Fibroblast of lung (primary cell): ENCODE measurements around the gene ST6GALNAC3. TPM values are rescaled to one million over a fixed set of nuclear protein-coding genes. Genes with fewer than 3 reads are reported as not detected.

Source experiments
- DNase-seq, 2 donors: peaks; one replicate each; pipeline versions ENCODE4 v3.0.0 to v3.0.0-alpha.2; 2010; ENCODE audit warnings: low read depth in 2 of 2
- H2AFZ ChIP-seq: 2 replicates; pipeline ENCODE4 v1.5.1; 2012; ENCODE audit warnings: low read length, control low read depth, inconsistent platforms
- H3K27ac ChIP-seq: 2 replicates; pipeline ENCODE4 v1.5.1; 2011; ENCODE audit warnings: low read length, control low read depth; ENCODE audit not compliant: insufficient read depth
- H3K27me3 ChIP-seq: 2 replicates; pipeline ENCODE4 v1.5.1; 2011; ENCODE audit warnings: mild to moderate bottlenecking, low read length; ENCODE audit not compliant: control insufficient read depth, insufficient read depth
- H3K36me3 ChIP-seq: 2 replicates; pipeline ENCODE4 v1.5.1; 2011; ENCODE audit warnings: low read length; ENCODE audit not compliant: control insufficient read depth, insufficient read depth
- H3K4me1 ChIP-seq: 2 replicates; pipeline ENCODE4 v1.5.1; 2011; ENCODE audit warnings: low read length; ENCODE audit not compliant: control insufficient read depth, insufficient read depth; ENCODE audit errors: extremely low read depth
- H3K4me2 ChIP-seq: 2 replicates; pipeline ENCODE4 v1.5.1; 2011; ENCODE audit warnings: low read length, control low read depth; ENCODE audit not compliant: insufficient read depth; ENCODE audit errors: extremely low read depth
- H3K4me3 ChIP-seq, 4 experiments: fragments of 200-600 bp in 1 of 4; sonication (generic) in 1 of 4; replicated peaks in 1 of 4; 2 replicates each; pipeline ENCODE4 v1.5.1; 2011 to 2016; ENCODE audit warnings: low read length in 4 of 4, low read depth in 3 of 4, mild to moderate bottlenecking in 3 of 4, control low read depth in 2 of 4, inconsistent platforms in 1 of 4, mixed read lengths in 1 of 4; ENCODE audit not compliant: insufficient read depth in 1 of 4; ENCODE audit errors: control extremely low read depth in 1 of 4
- H3K79me2 ChIP-seq: 2 replicates; pipeline ENCODE4 v1.5.1; 2012; ENCODE audit warnings: mild to moderate bottlenecking, low read length, inconsistent platforms; ENCODE audit not compliant: control insufficient read depth, insufficient read depth
- H3K9ac ChIP-seq: 2 replicates; pipeline ENCODE4 v1.5.1; 2011; ENCODE audit warnings: mild to moderate bottlenecking, low read length, control low read depth; ENCODE audit not compliant: insufficient read depth
- H3K9me3 ChIP-seq: 2 replicates; pipeline ENCODE4 v1.5.1; 2012; ENCODE audit warnings: low read depth, low read length; ENCODE audit not compliant: control insufficient read depth, insufficient read depth
- H4K20me1 ChIP-seq: 2 replicates; pipeline ENCODE4 v1.5.1; 2011; ENCODE audit warnings: low read length; ENCODE audit not compliant: control insufficient read depth, insufficient read depth; ENCODE audit errors: extremely low read depth
- EZH2 ChIP-seq: IDR thresholded peaks from 2 replicates; pipeline ENCODE4 v1.5.1; 2012; ENCODE audit warnings: low read length, control low read depth, mild to moderate bottlenecking; ENCODE audit errors: missing control alignments
- polyA plus RNA-seq, 2 donors: library from polyadenylated mRNA; depleted of rRNA in 1 of 2; stranded (reverse) in 1 of 2; unstranded in 1 of 2; fragments of >200 nt; gene quantifications; 2 replicates each; pipeline ENCODE4 v1.2.1, GENCODE V29; 2011 to 2012; ENCODE audit warnings: missing spikeins in 1 of 2
- total RNA-seq: library from RNA; depleted of rRNA; stranded (reverse); fragments of >200 nt; gene quantifications from 2 replicates; pipeline ENCODE4 v1.2.1, GENCODE V29; 2014
- TF ChIP-seq, protein P1 (sequence below), 2 donors: IDR thresholded peaks in 1 of 2; conservative IDR thresholded peaks in 1 of 2; 1 replicate in 1 of 2; 2 replicates in 1 of 2; pipeline ENCODE4 v1.5.1; 2011 to 2012; ENCODE audit warnings: low read length in 2 of 2, control low read depth in 1 of 2, inconsistent platforms in 1 of 2, low read depth in 1 of 2, mild to moderate bottlenecking in 1 of 2

The ST6GALNAC3 gene
- total and polyA plus RNA-seq, 2 donors (not counting 1 experiment from before 2014, with no cell fraction given) = 0.34 to 0.66 TPM

DNA sequence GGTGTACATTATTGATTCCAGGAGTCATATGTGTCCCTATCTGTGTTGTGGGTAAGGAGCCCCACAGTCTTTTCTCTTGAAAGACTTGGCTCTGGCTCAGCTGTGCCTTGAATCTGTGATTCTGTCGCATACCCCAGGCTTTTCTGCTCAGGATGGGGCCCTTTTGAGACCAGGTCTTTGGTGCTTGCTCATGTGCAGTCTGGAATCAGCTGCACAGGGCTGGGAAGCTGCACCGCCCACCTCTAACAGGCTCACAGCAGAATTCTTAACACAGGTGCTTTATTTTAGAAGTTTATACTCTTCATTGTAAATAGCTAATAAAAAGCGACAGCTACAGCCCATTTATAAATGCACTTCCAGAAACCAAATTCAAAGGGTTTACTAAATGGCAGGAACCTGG is 61.3 kb downstream of the ST6GALNAC3 start:
- DNase-seq = no peak
- Histone ChIP-seq H3K4me2 (no peak overlapping the region), H3K4me3 (no peak overlapping the region), H2AFZ (no peak overlapping the region), H4K20me1 (no peaks in the 10 kb centered on the region), H3K9me3 (no peaks in the 10 kb centered on the region), H3K9ac (no peak overlapping the region), H3K36me3 (no peaks in the 10 kb centered on the region), H3K27me3 (no peaks in the 10 kb centered on the region), H3K79me2 (no peaks in the 10 kb centered on the region), H3K27ac (no peak overlapping the region), H3K4me1 (no peaks in the 10 kb centered on the region)
- TF ChIP-seq, protein P1, sequence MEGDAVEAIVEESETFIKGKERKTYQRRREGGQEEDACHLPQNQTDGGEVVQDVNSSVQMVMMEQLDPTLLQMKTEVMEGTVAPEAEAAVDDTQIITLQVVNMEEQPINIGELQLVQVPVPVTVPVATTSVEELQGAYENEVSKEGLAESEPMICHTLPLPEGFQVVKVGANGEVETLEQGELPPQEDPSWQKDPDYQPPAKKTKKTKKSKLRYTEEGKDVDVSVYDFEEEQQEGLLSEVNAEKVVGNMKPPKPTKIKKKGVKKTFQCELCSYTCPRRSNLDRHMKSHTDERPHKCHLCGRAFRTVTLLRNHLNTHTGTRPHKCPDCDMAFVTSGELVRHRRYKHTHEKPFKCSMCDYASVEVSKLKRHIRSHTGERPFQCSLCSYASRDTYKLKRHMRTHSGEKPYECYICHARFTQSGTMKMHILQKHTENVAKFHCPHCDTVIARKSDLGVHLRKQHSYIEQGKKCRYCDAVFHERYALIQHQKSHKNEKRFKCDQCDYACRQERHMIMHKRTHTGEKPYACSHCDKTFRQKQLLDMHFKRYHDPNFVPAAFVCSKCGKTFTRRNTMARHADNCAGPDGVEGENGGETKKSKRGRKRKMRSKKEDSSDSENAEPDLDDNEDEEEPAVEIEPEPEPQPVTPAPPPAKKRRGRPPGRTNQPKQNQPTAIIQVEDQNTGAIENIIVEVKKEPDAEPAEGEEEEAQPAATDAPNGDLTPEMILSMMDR (conservative IDR thresholded peaks at IDR 0.05 in 1 of 2, IDR thresholded peaks at IDR 0.05 in 1 of 2; ENCODE audit: low read depth in 1 of 2, low read length in 2 of 2) = no peak
- TF ChIP-seq EZH2 = no peak

DNA sequence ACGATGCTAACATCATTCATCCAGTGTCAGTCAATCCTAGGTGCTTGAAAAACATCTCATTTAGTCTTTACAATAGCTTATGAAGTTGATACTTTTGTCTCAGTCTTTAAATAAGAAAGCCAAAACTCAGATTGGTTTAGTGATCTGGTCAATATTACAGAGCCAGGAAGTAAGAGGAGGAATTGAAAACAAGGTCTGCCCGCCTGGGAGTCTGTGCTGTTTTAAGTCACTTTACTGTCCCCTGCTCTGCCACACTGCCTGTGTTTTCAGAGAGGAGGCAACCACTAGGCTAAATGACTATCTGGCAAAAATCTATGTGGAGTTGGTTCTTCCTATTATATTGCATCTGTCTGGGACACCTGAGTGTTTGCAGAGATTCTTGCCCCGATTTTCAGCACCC is 62.3 kb downstream of the ST6GALNAC3 start:
- no peak for DNase-seq
- H3K79me2 ChIP-seq = no peaks in the 10 kb centered on the region
- H2AFZ ChIP-seq = no peak overlapping the region
- H3K27ac ChIP-seq = no peak overlapping the region
- no peaks in the 10 kb centered on the region for H3K36me3 ChIP-seq
- H3K9me3 ChIP-seq = no peaks in the 10 kb centered on the region
- H3K27me3 ChIP-seq = no peaks in the 10 kb centered on the region
- H3K4me2 ChIP-seq = no peak overlapping the region
- H4K20me1 ChIP-seq = no peaks in the 10 kb centered on the region
- H3K4me1 ChIP-seq = no peaks in the 10 kb centered on the region
- TF ChIP-seq, protein P1 (conservative IDR thresholded peaks at IDR 0.05 in 1 of 2, IDR thresholded peaks at IDR 0.05 in 1 of 2; ENCODE audit: low read depth in 1 of 2, low read length in 2 of 2) = no peak
- no peak for TF ChIP-seq EZH2
- no peak overlapping the region for H3K4me3 ChIP-seq
- H3K9ac ChIP-seq = no peak overlapping the region

DNA sequence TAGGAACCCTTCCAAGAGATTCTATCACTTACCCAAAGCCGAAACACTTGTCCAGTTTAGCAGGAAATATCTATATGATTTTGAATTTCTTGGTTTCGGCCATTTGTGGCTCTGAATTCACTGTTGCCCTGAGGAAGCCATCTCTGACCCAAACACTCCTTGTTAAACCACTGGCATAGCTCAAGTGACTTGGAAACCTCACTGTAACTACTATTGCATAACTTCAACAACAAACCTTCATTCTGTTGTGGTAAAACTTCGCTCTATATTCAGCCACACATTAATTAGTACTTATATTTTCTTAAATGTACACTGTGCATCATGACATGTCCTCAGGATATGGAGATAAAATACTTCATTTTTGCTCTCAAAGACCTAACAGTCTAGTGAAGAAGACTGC is 63.2 kb downstream of the ST6GALNAC3 start:
- Histone ChIP-seq H3K9me3 (no peaks in the 10 kb centered on the region), H4K20me1 (no peaks in the 10 kb centered on the region), H3K79me2 (no peaks in the 10 kb centered on the region), H3K36me3 (no peaks in the 10 kb centered on the region), H3K4me1 (no peaks in the 10 kb centered on the region), H3K4me3 (no peak overlapping the region), H3K27ac (no peak overlapping the region), H2AFZ (no peak overlapping the region), H3K9ac (no peak overlapping the region), H3K27me3 (no peaks in the 10 kb centered on the region), H3K4me2 (no peak overlapping the region)
- TF ChIP-seq EZH2 = no peak
- TF ChIP-seq, protein P1 (conservative IDR thresholded peaks at IDR 0.05 in 1 of 2, IDR thresholded peaks at IDR 0.05 in 1 of 2; ENCODE audit: low read depth in 1 of 2, low read length in 2 of 2) = no peak
- peak in 1 of 2 donors; percentile 22 for DNase-seq
